SU-DHL-6 (cell line): ENCODE measurements around the gene KCNJ9.

ENCODE experiments used
- EZH2phosphoT487 ChIP-seq: fragments of 200-600 bp; sonication (generic), shearing (Covaris generic); conservative IDR thresholded peaks from 2 replicates; pipeline ENCODE4 v1.6.1; 2018; ENCODE audit warnings: mild to moderate bottlenecking, antibody characterized with exemption, low read length, moderate library complexity, mixed read lengths
- TF ChIP-seq, protein P1 (sequence below): fragments of 200-600 bp; sonication (generic); IDR thresholded peaks from one replicate; pipeline ENCODE4 v1.5.1; 2017; ENCODE audit warnings: antibody characterized with exemption, mild to moderate bottlenecking, low read length, moderate library complexity; ENCODE audit not compliant: insufficient read depth, poor library complexity, severe bottlenecking

DNA sequence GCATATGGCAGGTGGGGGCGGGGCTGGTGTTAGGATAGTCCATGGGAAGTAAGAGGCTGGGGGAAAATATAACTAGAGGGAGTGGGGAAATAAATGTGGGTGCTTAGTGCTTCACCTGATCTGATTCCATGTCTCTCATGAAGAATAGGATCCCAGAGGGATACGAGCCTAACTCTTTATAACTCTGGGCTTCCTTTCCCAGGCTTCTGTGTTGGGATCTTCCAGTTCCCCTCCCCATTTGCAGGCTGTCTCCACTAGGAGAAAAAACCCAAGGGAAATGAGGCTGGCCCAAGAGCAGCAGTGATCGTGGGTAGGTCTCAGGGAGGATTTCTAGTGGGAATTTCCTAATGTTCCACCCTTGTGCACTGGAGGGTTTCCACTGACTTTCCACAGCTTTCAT is 1.6 kb downstream of the KCNJ9 start:
- TF ChIP-seq EZH2phosphoT487 = no peak
- TF ChIP-seq, protein P1, sequence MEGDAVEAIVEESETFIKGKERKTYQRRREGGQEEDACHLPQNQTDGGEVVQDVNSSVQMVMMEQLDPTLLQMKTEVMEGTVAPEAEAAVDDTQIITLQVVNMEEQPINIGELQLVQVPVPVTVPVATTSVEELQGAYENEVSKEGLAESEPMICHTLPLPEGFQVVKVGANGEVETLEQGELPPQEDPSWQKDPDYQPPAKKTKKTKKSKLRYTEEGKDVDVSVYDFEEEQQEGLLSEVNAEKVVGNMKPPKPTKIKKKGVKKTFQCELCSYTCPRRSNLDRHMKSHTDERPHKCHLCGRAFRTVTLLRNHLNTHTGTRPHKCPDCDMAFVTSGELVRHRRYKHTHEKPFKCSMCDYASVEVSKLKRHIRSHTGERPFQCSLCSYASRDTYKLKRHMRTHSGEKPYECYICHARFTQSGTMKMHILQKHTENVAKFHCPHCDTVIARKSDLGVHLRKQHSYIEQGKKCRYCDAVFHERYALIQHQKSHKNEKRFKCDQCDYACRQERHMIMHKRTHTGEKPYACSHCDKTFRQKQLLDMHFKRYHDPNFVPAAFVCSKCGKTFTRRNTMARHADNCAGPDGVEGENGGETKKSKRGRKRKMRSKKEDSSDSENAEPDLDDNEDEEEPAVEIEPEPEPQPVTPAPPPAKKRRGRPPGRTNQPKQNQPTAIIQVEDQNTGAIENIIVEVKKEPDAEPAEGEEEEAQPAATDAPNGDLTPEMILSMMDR = no peak
